ENCODE results near the gene CFAP46.
"Not testable (repeated sequence)": the region's sequence is repeated elsewhere in the genome, so short reads cannot be mapped to it uniquely, and the experiment has no call there.

Gene CFAP46

GRCh38 chr10:132793871-132794849, 148.2 kb downstream of the CFAP46 start:
- Mint-ChIP-seq H3K4me3 (no peak overlapping the region), H3K27me3 (peaks cover 2% of the 10 kb centered on the region), H3K27ac (no peak overlapping the region), H3K4me1 (ENCODE audit: low read depth) (no peaks in the 10 kb centered on the region), H3K9me3 (ENCODE audit: low read depth) (no peaks in the 10 kb centered on the region), H3K36me3 (no peaks in the 10 kb centered on the region)

- Mint-ChIP-seq H3K4me3 (no peak overlapping the region), H3K27me3 (peaks cover 2% of the 10 kb centered on the region), H3K27ac (no peak overlapping the region), H3K9me3 (ENCODE audit: low read depth) (no peaks in the 10 kb centered on the region), H3K4me1 (ENCODE audit: low read depth) (no peaks in the 10 kb centered on the region), H3K36me3 (no peaks in the 10 kb centered on the region)
These were observed 149.2 kb downstream of the CFAP46 start for GRCh38 chr10:132793213-132793612.

GRCh38 chr10:132792796-132793195, 149.6 kb downstream of the CFAP46 start:
- Mint-ChIP-seq H3K36me3 (no peaks in the 10 kb centered on the region), H3K4me1 (ENCODE audit: low read depth) (no peaks in the 10 kb centered on the region), H3K9me3 (ENCODE audit: low read depth) (no peaks in the 10 kb centered on the region), H3K27ac (no peak overlapping the region), H3K4me3 (no peak overlapping the region), H3K27me3 (peaks cover 2% of the 10 kb centered on the region)

- not testable (repeated sequence) for H3K4me3 Mint-ChIP-seq; H3K36me3 Mint-ChIP-seq; H3K4me1 Mint-ChIP-seq (ENCODE audit: low read depth); H3K9me3 Mint-ChIP-seq (ENCODE audit: low read depth); H3K27me3 Mint-ChIP-seq; H3K27ac Mint-ChIP-seq
These were observed 150.3 kb downstream of the CFAP46 start for GRCh38 chr10:132792099-132792498.

GRCh38 chr10:132790934-132791829, 151.2 kb downstream of the CFAP46 start:
- no peak overlapping the region for H3K4me3 Mint-ChIP-seq
- H3K36me3 Mint-ChIP-seq = no peaks in the 10 kb centered on the region
- H3K27ac Mint-ChIP-seq = no peak overlapping the region
- H3K9me3 Mint-ChIP-seq (ENCODE audit: low read depth) = no peaks in the 10 kb centered on the region
- H3K27me3 Mint-ChIP-seq = peaks cover 2% of the 10 kb centered on the region
- H3K4me1 Mint-ChIP-seq (ENCODE audit: low read depth) = peaks cover under 1% of the 10 kb centered on the region

- peaks cover 2% of the 10 kb centered on the region for H3K27me3 Mint-ChIP-seq
- no peak overlapping the region for H3K4me3 Mint-ChIP-seq
- peaks cover 1% of the 10 kb centered on the region for H3K4me1 Mint-ChIP-seq (ENCODE audit: low read depth)
- H3K36me3 Mint-ChIP-seq = no peaks in the 10 kb centered on the region
- no peak overlapping the region for H3K27ac Mint-ChIP-seq
- H3K9me3 Mint-ChIP-seq (ENCODE audit: low read depth) = no peaks in the 10 kb centered on the region
These were observed 151.9 kb downstream of the CFAP46 start for GRCh38 chr10:132790470-132790869.

GRCh38 chr10:132789659-132790148, 152.7 kb downstream of the CFAP46 start:
- Mint-ChIP-seq H3K36me3 (no peaks in the 10 kb centered on the region), H3K9me3 (ENCODE audit: low read depth) (no peaks in the 10 kb centered on the region), H3K27me3 (peaks cover 2% of the 10 kb centered on the region), H3K4me1 (ENCODE audit: low read depth) (peaks cover 1% of the 10 kb centered on the region), H3K27ac (no peak overlapping the region), H3K4me3 (no peak overlapping the region)

- H3K27me3 Mint-ChIP-seq = peaks cover 2% of the 10 kb centered on the region
- peaks cover 3% of the 10 kb centered on the region for H3K4me1 Mint-ChIP-seq (ENCODE audit: low read depth)
- H3K36me3 Mint-ChIP-seq = no peaks in the 10 kb centered on the region
- no peak overlapping the region for H3K27ac Mint-ChIP-seq
- no peak overlapping the region for H3K4me3 Mint-ChIP-seq
- H3K9me3 Mint-ChIP-seq (ENCODE audit: low read depth) = no peaks in the 10 kb centered on the region
These were observed 153.5 kb downstream of the CFAP46 start for GRCh38 chr10:132788831-132789219.

GRCh38 chr10:132788180-132788830, 154.1 kb downstream of the CFAP46 start:
- no peak overlapping the region for H3K4me3 Mint-ChIP-seq
- H3K4me1 Mint-ChIP-seq (ENCODE audit: low read depth) = peaks cover 5% of the 10 kb centered on the region
- H3K36me3 Mint-ChIP-seq = peaks cover 4% of the 10 kb centered on the region
- H3K27ac Mint-ChIP-seq = no peak overlapping the region
- no peaks in the 10 kb centered on the region for H3K9me3 Mint-ChIP-seq (ENCODE audit: low read depth)
- H3K27me3 Mint-ChIP-seq = peaks cover 2% of the 10 kb centered on the region

GRCh38 chr10:132787495-132788179, 154.7 kb downstream of the CFAP46 start:
- Mint-ChIP-seq H3K4me3 (no peak overlapping the region), H3K9me3 (ENCODE audit: low read depth) (no peaks in the 10 kb centered on the region), H3K27me3 (peaks cover 4% of the 10 kb centered on the region), H3K4me1 (ENCODE audit: low read depth) (peaks cover 5% of the 10 kb centered on the region), H3K36me3 (peaks cover 9% of the 10 kb centered on the region), H3K27ac (no peak overlapping the region)

GRCh38 chr10:132786884-132787494, 155.4 kb downstream of the CFAP46 start:
- no peak overlapping the region for H3K4me3 Mint-ChIP-seq
- H3K9me3 Mint-ChIP-seq (ENCODE audit: low read depth) = no peaks in the 10 kb centered on the region

GRCh38 chr10:132786476-132786883, 155.9 kb downstream of the CFAP46 start:
- no peak overlapping the region for H3K4me3 Mint-ChIP-seq
- H3K36me3 Mint-ChIP-seq = peaks cover 14% of the 10 kb centered on the region
- H3K9me3 Mint-ChIP-seq (ENCODE audit: low read depth) = no peaks in the 10 kb centered on the region
- no peak overlapping the region for H3K27ac Mint-ChIP-seq
- H3K27me3 Mint-ChIP-seq = peaks cover 4% of the 10 kb centered on the region
- H3K4me1 Mint-ChIP-seq (ENCODE audit: low read depth) = peaks cover 5% of the 10 kb centered on the region

More at GRCh38 chr10:132786884-132787494, 155.4 kb downstream of the CFAP46 start:
- H3K27me3 Mint-ChIP-seq = peaks cover 4% of the 10 kb centered on the region
- no peak overlapping the region for H3K27ac Mint-ChIP-seq
- peaks cover 10% of the 10 kb centered on the region for H3K36me3 Mint-ChIP-seq
- peaks cover 5% of the 10 kb centered on the region for H3K4me1 Mint-ChIP-seq (ENCODE audit: low read depth)

- H3K36me3 Mint-ChIP-seq = peaks cover 17% of the 10 kb centered on the region
- H3K4me3 Mint-ChIP-seq = no peak within 1 kb of the TSS
- no peaks in the 10 kb centered on the region for H3K9me3 Mint-ChIP-seq (ENCODE audit: low read depth)
- peaks cover 5% of the 10 kb centered on the region for H3K4me1 Mint-ChIP-seq (ENCODE audit: low read depth)
- H3K27me3 Mint-ChIP-seq = peaks cover 4% of the 10 kb centered on the region
- no peak within 1 kb of the TSS for H3K27ac Mint-ChIP-seq
These were observed 156.5 kb downstream of the CFAP46 start, which contains the start of gene NKX6-2 for GRCh38 chr10:132785723-132786475. NKX6-2 (minus strand) TSS chr10:132786147; CDS start chr10:132785948, 199 bp downstream.
